DOHH2 (cell line): ENCODE measurements around the gene GALNT12.

Source experiments
- CTCF ChIP-seq: fragments of 200-600 bp; sonication (generic); IDR thresholded peaks from one replicate; pipeline ENCODE4 v1.5.1; 2014; ENCODE audit warnings: antibody characterized with exemption, mild to moderate bottlenecking, low read depth, low read length; ENCODE audit not compliant: poor library complexity, severe bottlenecking
- EZH2phosphoT487 ChIP-seq: fragments of 200-600 bp; sonication (generic); IDR thresholded peaks from 2 replicates; pipeline ENCODE4 v1.6.1; 2017; ENCODE audit warnings: borderline replicate concordance, mild to moderate bottlenecking, antibody characterized with exemption, low read length, moderate library complexity, mixed read lengths

- TF ChIP-seq CTCF = no peak
- TF ChIP-seq EZH2phosphoT487 = no peak
These were observed 49.5 kb downstream of the GALNT12 start for GRCh38 chr9:98856982-98857381.
